ENCODE measurements around the gene LCK. TPM values are rescaled to one million over a fixed set of nuclear protein-coding genes. Genes with fewer than 3 reads are reported as not detected.

Gene LCK
- total RNA-seq, 1 experiment from 2014 or later: 37.6 TPM

DNA sequence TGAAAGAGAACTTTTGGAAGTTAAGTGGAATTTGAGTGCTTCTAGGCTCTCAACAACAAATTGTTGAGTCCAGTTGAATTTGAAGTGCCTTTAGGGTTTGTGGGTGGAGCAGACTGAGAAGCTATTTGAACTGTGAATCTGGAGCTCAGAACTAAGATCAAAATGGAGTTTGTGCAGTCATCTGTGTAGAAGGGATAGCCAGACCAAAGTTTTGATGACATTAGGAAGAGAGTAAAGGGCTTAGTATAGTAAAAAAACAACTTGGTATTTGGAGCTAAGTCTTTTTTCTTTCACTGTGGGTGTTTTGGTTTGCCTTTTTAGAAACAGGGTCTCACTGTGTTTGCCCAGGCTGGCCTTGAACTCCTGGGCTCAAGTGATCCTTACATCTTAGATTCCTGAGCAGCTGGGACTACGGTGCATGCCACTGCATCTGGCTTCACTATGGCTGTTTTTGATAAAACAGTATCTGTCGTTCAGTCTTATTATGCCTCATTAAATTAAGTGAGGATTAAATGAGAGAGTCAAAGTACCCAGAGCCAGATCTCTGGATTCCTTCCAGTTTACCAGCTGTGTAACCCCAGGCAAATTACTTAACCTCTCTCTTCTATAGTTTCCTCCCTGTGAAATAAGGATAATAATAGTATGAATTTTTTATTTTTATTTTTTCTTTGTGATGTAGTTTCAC is 60.8 kb downstream of the LCK start:
- WGBS (ENCODE audit: extremely low coverage, insufficient read length, low lambda C conversion rate): no CpG with 5 or more reads among the region's 2 CpGs
- Histone ChIP-seq H3K79me1 (ENCODE audit: insufficient read depth, low read depth, low read length, poor library complexity, severe bottlenecking) (no peaks in the 10 kb centered on the region), H4K5ac (ENCODE audit: insufficient read length, low read depth, low read length) (no peak overlapping the region), H3K14ac (ENCODE audit: insufficient read depth, low read length) (no peak overlapping the region), H2AK5ac (ENCODE audit: insufficient read length, low read length) (no peak overlapping the region), H3K56ac (ENCODE audit: insufficient read length, low read depth, low read length) (no peak overlapping the region), H3T11ph (ENCODE audit: low read length) (no peak overlapping the region), H2BK120ac (ENCODE audit: low read depth, low read length, poor library complexity, severe bottlenecking) (no peak overlapping the region), H2BK20ac (ENCODE audit: low read depth, low read length, poor library complexity, severe bottlenecking) (no peak overlapping the region), H2BK5ac (ENCODE audit: insufficient read length, low read length) (no peak overlapping the region), H3K79me2 (ENCODE audit: insufficient read depth, low read length) (peaks cover 2% of the 10 kb centered on the region; the same call in 1 of the 2 replicates), H3K23ac (ENCODE audit: insufficient read length, low read depth, low read length) (no peak overlapping the region), H3K4ac (ENCODE audit: low read depth, low read length) (no peak overlapping the region), H3K4me2 (ENCODE audit: insufficient read depth, insufficient read length, low read length) (no peak overlapping the region), H4K91ac (ENCODE audit: insufficient read length, low read depth, low read length) (no peak overlapping the region), H3K9me3 (ENCODE audit: control insufficient read depth, low read depth, low read length) (no peaks in the 10 kb centered on the region), H2AFZ (ENCODE audit: low read length) (no peak overlapping the region), H2BK15ac (ENCODE audit: low read depth, low read length) (no peak overlapping the region), H3K9ac (ENCODE audit: extremely low read depth, insufficient read length, low read length) (no peak overlapping the region), H3K23me2 (ENCODE audit: insufficient read length, low read depth, low read length, poor library complexity, severe bottlenecking) (no peaks in the 10 kb centered on the region), H3K18ac (ENCODE audit: insufficient read length, low read depth, low read length) (no peak overlapping the region), H3K4me1 (ENCODE audit: insufficient read depth, low read length) (no peaks in the 10 kb centered on the region), H2BK12ac (ENCODE audit: insufficient read length, low read depth, low read length) (no peak overlapping the region), H3K27me3 (ENCODE audit: insufficient read depth, low read length) (no peaks in the 10 kb centered on the region), H4K20me1 (ENCODE audit: control insufficient read depth, insufficient read depth, insufficient read length) (no peaks in the 10 kb centered on the region), H4K8ac (replicated peaks; ENCODE audit: insufficient read length, low read depth, low read length) (no peak overlapping the region), H3K27ac (ENCODE audit: insufficient read length, low read depth, low read length) (no peak overlapping the region)
- peak overlapping the region in 1 of 3 experiments; percentile 1; a peak in 4 of 7 replicates for H3K27ac Mint-ChIP-seq
- no peaks in the 10 kb centered on the region for H3K9me3 Mint-ChIP-seq
- H3K4me1 Mint-ChIP-seq: peaks cover 6 to 7% of the 10 kb centered on the region in 2 experiments; a peak in 2 of 4 replicates
- H3K4me3 Mint-ChIP-seq: no peak overlapping the region
- TF ChIP-seq, protein P1, sequence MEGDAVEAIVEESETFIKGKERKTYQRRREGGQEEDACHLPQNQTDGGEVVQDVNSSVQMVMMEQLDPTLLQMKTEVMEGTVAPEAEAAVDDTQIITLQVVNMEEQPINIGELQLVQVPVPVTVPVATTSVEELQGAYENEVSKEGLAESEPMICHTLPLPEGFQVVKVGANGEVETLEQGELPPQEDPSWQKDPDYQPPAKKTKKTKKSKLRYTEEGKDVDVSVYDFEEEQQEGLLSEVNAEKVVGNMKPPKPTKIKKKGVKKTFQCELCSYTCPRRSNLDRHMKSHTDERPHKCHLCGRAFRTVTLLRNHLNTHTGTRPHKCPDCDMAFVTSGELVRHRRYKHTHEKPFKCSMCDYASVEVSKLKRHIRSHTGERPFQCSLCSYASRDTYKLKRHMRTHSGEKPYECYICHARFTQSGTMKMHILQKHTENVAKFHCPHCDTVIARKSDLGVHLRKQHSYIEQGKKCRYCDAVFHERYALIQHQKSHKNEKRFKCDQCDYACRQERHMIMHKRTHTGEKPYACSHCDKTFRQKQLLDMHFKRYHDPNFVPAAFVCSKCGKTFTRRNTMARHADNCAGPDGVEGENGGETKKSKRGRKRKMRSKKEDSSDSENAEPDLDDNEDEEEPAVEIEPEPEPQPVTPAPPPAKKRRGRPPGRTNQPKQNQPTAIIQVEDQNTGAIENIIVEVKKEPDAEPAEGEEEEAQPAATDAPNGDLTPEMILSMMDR (conservative IDR thresholded peaks at IDR 0.05): no peak
- peaks cover 3 to 21% (median 5%) of the 10 kb centered on the region in 3 experiments; a peak in 5 of 7 replicates for H3K36me3 Mint-ChIP-seq (ENCODE audit: insufficient read depth in 1 of 3, low read depth in 3 of 3)
- no peak for DNase-seq
- H3K27me3 Mint-ChIP-seq (ENCODE audit: low read depth): no peaks in the 10 kb centered on the region

Data from H9 (cell line).